OCI-LY1 (cell line): ENCODE measurements around the gene TNFRSF17.

Source experiments
- EZH2 ChIP-seq: fragments of 200-600 bp; sonication (generic), shearing (Covaris generic); IDR thresholded peaks from 2 replicates; pipeline ENCODE4 v1.8.0; 2017; ENCODE audit warnings: borderline replicate concordance, mixed run types, mild to moderate bottlenecking, antibody characterized with exemption, low read length, moderate library complexity, mixed read lengths
- TF ChIP-seq, protein P1 (sequence below): fragments of 200-600 bp; sonication (generic), shearing (Covaris generic); IDR thresholded peaks from 2 replicates; pipeline ENCODE4 v1.5.1; 2017; ENCODE audit warnings: mild to moderate bottlenecking, antibody characterized with exemption, low read length, moderate library complexity, mixed read lengths

DNA sequence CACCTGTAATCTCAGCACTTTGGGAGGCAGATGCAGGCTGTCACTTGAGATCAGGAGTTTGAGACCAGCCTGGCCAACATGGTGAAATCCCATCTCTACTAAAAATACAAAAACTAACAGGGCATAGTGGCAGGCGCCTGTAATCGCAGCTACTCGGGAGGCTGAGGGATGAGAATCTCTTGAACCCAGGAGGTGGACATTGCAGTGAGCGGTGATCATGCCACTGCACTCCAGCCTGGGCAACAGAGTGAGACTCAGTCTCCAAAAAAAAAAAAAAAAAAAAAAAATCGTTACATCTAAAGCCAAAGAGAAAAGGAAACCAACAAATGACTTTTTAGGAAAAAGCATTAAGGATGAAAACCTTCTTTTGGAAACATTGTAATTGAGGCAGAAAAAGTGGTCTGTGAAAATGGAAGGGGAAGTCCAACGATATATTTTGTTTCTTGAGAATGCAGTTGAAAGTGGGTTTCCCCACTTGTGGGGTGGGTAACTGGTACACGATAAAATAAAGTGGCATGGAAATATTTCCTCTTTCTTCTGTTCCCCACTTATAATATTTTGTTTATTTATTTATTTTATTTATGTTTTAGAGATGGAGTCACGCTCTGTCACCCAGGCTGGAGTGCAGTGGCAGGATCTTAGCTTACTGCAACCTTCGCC is 14.1 kb downstream of the TNFRSF17 start:
- TF ChIP-seq, protein P1, sequence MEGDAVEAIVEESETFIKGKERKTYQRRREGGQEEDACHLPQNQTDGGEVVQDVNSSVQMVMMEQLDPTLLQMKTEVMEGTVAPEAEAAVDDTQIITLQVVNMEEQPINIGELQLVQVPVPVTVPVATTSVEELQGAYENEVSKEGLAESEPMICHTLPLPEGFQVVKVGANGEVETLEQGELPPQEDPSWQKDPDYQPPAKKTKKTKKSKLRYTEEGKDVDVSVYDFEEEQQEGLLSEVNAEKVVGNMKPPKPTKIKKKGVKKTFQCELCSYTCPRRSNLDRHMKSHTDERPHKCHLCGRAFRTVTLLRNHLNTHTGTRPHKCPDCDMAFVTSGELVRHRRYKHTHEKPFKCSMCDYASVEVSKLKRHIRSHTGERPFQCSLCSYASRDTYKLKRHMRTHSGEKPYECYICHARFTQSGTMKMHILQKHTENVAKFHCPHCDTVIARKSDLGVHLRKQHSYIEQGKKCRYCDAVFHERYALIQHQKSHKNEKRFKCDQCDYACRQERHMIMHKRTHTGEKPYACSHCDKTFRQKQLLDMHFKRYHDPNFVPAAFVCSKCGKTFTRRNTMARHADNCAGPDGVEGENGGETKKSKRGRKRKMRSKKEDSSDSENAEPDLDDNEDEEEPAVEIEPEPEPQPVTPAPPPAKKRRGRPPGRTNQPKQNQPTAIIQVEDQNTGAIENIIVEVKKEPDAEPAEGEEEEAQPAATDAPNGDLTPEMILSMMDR = no peak
- TF ChIP-seq EZH2 = no peak
